Measurements from ENCODE around the gene TM9SF1.

DNA sequence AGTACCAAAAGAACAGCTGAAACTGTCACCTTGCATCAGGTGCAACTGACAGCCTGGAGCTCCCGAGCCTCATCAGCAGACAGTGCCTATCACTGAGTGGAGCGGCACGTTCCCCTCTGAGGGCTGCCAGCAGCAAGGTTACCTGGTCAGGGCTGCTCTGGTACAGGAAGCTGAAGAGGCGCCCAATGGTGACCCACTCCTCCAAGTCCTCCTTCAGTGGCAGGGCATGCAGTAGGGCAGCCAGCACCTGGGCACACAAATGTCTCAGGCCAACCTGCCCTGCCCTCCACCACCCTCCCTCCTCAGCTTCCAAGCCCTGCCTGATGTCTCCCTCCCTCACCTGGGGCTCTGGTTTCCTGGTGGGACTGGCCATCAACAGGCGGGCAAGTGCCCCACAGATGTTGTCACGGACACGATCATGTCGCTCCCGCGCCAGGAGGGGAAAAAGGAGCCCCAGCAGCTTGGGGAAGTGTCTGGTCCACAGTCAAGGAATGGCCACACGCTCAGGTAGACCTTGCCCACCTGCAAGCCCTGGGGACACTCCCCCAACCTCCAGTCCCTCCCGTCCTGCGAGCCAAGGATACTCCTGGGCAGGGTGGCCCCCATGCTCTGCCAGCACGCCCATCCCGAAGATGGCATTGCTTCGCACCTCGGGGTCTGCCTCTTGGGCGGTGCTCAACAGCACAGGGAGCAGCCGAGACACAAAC is 13.7 kb downstream of the TM9SF1 start:
- TF ChIP-seq, protein P1, sequence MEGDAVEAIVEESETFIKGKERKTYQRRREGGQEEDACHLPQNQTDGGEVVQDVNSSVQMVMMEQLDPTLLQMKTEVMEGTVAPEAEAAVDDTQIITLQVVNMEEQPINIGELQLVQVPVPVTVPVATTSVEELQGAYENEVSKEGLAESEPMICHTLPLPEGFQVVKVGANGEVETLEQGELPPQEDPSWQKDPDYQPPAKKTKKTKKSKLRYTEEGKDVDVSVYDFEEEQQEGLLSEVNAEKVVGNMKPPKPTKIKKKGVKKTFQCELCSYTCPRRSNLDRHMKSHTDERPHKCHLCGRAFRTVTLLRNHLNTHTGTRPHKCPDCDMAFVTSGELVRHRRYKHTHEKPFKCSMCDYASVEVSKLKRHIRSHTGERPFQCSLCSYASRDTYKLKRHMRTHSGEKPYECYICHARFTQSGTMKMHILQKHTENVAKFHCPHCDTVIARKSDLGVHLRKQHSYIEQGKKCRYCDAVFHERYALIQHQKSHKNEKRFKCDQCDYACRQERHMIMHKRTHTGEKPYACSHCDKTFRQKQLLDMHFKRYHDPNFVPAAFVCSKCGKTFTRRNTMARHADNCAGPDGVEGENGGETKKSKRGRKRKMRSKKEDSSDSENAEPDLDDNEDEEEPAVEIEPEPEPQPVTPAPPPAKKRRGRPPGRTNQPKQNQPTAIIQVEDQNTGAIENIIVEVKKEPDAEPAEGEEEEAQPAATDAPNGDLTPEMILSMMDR (IDR thresholded peaks at IDR 0.05) = no peak
- TF ChIP-seq POLR2A (IDR thresholded peaks at IDR 0.05) = no peak

Data from lower leg skin (tissue), 3 donors.